Endothelial cell of umbilical vein (primary cell): Measurements from ENCODE around the gene ABCC2. TPM values are rescaled to one million over a fixed set of nuclear protein-coding genes. Genes with fewer than 3 reads are reported as not detected.

ENCODE experiments used
- BruUV-seq: library from RNA; stranded (reverse); fragments of 400-500 nt; replicated peaks from 2 replicates; lab custom pipeline; 2021; lab: Mats Ljungman, UMichigan
- CTCF ChIA-PET: fragments of 300-600, 350-600 bp; sonication (Branson Sonifier 250); formaldehyde crosslinking; loops from one replicate; lab custom pipeline; 2021; ENCODE audit warnings: antibody characterized with exemption, inconsistent platforms; lab: Charles Lee
- POLR2A ChIA-PET: fragments of 300-600, 350-600 bp; sonication (Branson Sonifier 250); formaldehyde crosslinking; loops from one replicate; lab custom pipeline; 2021; ENCODE audit warnings: antibody characterized with exemption, inconsistent platforms; lab: Charles Lee
- DNase-seq: peaks from one replicate; pipeline ENCODE4 v3.0.0-alpha.2; 2011; ENCODE audit warnings: low read depth, low spot score
- FAIRE-seq: peaks from 2 replicates; lab custom pipeline; 2011; peaks lifted over from hg19 to GRCh38; lab: Jason Lieb, UNC
- H2AFZ ChIP-seq: 2 replicates; pipeline ENCODE4 v1.6.0; 2012; ENCODE audit warnings: low read depth, low read length, control low read depth, inconsistent platforms
- H3K27ac ChIP-seq: 2 replicates; pipeline ENCODE4 v1.5.1; 2011; ENCODE audit warnings: low read depth, mild to moderate bottlenecking, control low read depth, low read length, moderate library complexity; ENCODE audit not compliant: insufficient read depth
- H3K27me3 ChIP-seq, 2 experiments: 2 replicates each; pipeline versions ENCODE4 v1.6.0 to v1.6.1; 2011; ENCODE audit warnings: low read length in 2 of 2, mixed read lengths in 1 of 2; ENCODE audit not compliant: control insufficient read depth in 2 of 2, insufficient read depth in 2 of 2
- H3K36me3 ChIP-seq, 2 experiments: 2 replicates in 1 of 2; 3 replicates in 1 of 2; pipeline ENCODE4 v1.5.1; 2011; ENCODE audit warnings: low read length in 2 of 2, mild to moderate bottlenecking in 1 of 2, moderate library complexity in 1 of 2; ENCODE audit not compliant: control insufficient read depth in 2 of 2, insufficient read depth in 2 of 2; ENCODE audit errors: extremely low read depth in 1 of 2
- H3K4me1 ChIP-seq: 3 replicates; pipeline ENCODE4 v1.5.1; 2011; ENCODE audit warnings: mild to moderate bottlenecking, low read length; ENCODE audit not compliant: control insufficient read depth, insufficient read depth; ENCODE audit errors: extremely low read depth
- H3K4me2 ChIP-seq: 2 replicates; pipeline ENCODE4 v1.6.1; 2011; ENCODE audit warnings: low read length, control low read depth, mixed read lengths; ENCODE audit not compliant: insufficient read depth
- H3K4me3 ChIP-seq, 3 experiments: fragments of 200-600 bp in 1 of 3; sonication (generic), shearing (Covaris generic) in 1 of 3; replicated peaks in 1 of 3; 2 replicates each; pipeline ENCODE4 v1.5.1; 2011 to 2016; ENCODE audit warnings: control low read depth in 3 of 3, low read length in 3 of 3, mild to moderate bottlenecking in 2 of 3, inconsistent platforms in 1 of 3, low read depth in 1 of 3, moderate library complexity in 1 of 3; ENCODE audit not compliant: insufficient read depth in 1 of 3
- H3K79me2 ChIP-seq: 2 replicates; pipeline ENCODE4 v1.6.0; 2012; ENCODE audit warnings: low read length, inconsistent platforms; ENCODE audit not compliant: control insufficient read depth, insufficient read depth
- H3K9ac ChIP-seq: replicated peaks from 2 replicates; pipeline ENCODE3; 2011; ENCODE audit warnings: low read length, control low read depth; ENCODE audit not compliant: insufficient read depth; ENCODE audit errors: extremely low read depth
- H3K9me1 ChIP-seq: replicated peaks from 3 replicates; pipeline ENCODE4 v1.6.0; 2011; ENCODE audit warnings: mild to moderate bottlenecking, low read length; ENCODE audit not compliant: control insufficient read depth, insufficient read depth; ENCODE audit errors: extremely low read depth
- H3K9me3 ChIP-seq: replicated peaks from 2 replicates; pipeline ENCODE4 v1.5.1; 2012; ENCODE audit warnings: low read length, inconsistent platforms; ENCODE audit not compliant: control insufficient read depth, insufficient read depth
- H4K20me1 ChIP-seq: replicated peaks from 2 replicates; pipeline ENCODE3; 2011; ENCODE audit warnings: mild to moderate bottlenecking, low read length; ENCODE audit not compliant: control insufficient read depth, insufficient read depth; ENCODE audit errors: extremely low read depth
- EZH2 ChIP-seq: IDR thresholded peaks from 2 replicates; pipeline ENCODE4 v1.6.1; 2012; ENCODE audit warnings: borderline replicate concordance, low read depth, mild to moderate bottlenecking, moderate library complexity, low read length, inconsistent platforms; ENCODE audit not compliant: severe bottlenecking
- FOS ChIP-seq: IDR thresholded peaks from 2 replicates; pipeline ENCODE4 v1.6.1; 2011; ENCODE audit warnings: mild to moderate bottlenecking, low read length, moderate library complexity, borderline replicate concordance; ENCODE audit not compliant: insufficient read depth
- GATA2 ChIP-seq: IDR thresholded peaks from 2 replicates; pipeline ENCODE4 v1.7.0; 2011; ENCODE audit warnings: low read depth, mild to moderate bottlenecking, moderate library complexity, mixed read lengths, low read length; ENCODE audit not compliant: insufficient read length, insufficient read depth
- JUN ChIP-seq: IDR thresholded peaks from 2 replicates; pipeline ENCODE4 v1.6.1; 2011; ENCODE audit warnings: borderline replicate concordance, low read depth; ENCODE audit not compliant: insufficient read length, insufficient read depth
- MYC ChIP-seq: IDR thresholded peaks from one replicate; pipeline ENCODE4 v1.6.1; 2011; ENCODE audit warnings: mild to moderate bottlenecking, low read depth, low read length
- POLR2A ChIP-seq: IDR thresholded peaks from 2 replicates; pipeline ENCODE4 v1.6.1; 2012; ENCODE audit warnings: low read depth, mild to moderate bottlenecking, control low read depth, low read length
- POLR2AphosphoS5 ChIP-seq: IDR thresholded peaks from 2 replicates; pipeline ENCODE4 v1.6.1; 2012; ENCODE audit warnings: low read depth, mild to moderate bottlenecking, control low read depth, low read length, moderate library complexity; ENCODE audit not compliant: insufficient read depth
- dilution Hi-C: fragments of 300-500 bp; cut with MboI; formaldehyde crosslinking; loops from one replicate; pipeline ENCODE4 v1.15.0; 2019; ENCODE audit warnings: low sequenced_read_pairs; ENCODE audit not compliant: extremely low pct_ligation_motif_present
- intact Hi-C: fragments of 100-400 bp; cut with micrococcal nuclease; formaldehyde crosslinking; loops from one replicate; pipeline ENCODE4 v1.10.0; 2022
- polyA plus RNA-seq, 4 experiments: library from polyadenylated mRNA; depleted of rRNA in 3 of 4; stranded (reverse) in 3 of 4; unstranded in 1 of 4; fragments of >200 nt; gene quantifications; 2 replicates each; pipeline versions ENCODE4 v1.2.1 to v1.2.3, GENCODE V29; 2011 to 2012; ENCODE audit warnings: missing spikeins in 1 of 4
- total RNA-seq: library from RNA; stranded (reverse); gene quantifications from 2 replicates; pipeline ENCODE4 v1.2.3, GENCODE V29; 2021
- TF ChIP-seq, protein P1 (sequence below): IDR thresholded peaks from 2 replicates; pipeline ENCODE4 v1.6.1; 2011; ENCODE audit not compliant: insufficient read depth, insufficient read length
- TF ChIP-seq, protein P2 (sequence below), 2 donors: IDR thresholded peaks; 1 replicate in 1 of 2; 2 replicates in 1 of 2; pipeline ENCODE4 v1.5.1; 2011; ENCODE audit warnings: low read length in 2 of 2, mild to moderate bottlenecking in 2 of 2, moderate library complexity in 2 of 2, control low read depth in 1 of 2, inconsistent platforms in 1 of 2, low read depth in 1 of 2; ENCODE audit not compliant: insufficient read depth in 1 of 2; ENCODE audit errors: extremely low read depth in 1 of 2

The ABCC2 gene
- total and polyA plus RNA-seq, 2 donors (not counting 3 experiments of a cell fraction or from before 2014, with no cell fraction given) = 1.5 to 3.3 TPM

DNA sequence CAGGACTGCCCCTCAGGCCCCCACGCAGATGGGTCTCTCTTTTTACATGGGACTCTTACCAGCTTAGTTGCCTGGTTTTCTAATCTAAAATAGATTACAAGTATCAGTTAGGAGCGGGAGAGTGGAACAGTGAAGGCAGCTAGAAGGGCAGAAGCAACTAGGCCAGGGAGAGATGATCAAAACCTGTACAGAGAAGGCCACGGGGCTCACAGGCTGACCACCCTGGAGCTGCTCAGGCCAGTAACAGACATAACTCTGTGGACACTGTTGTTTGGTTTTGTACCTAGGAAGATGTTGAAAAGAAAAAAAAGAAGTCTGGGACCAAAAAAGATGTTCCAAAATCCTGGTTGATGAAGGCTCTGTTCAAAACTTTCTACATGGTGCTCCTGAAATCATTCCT lies 16.5 kb downstream of the ABCC2 start:
- no peak for FAIRE-seq
- CTCF ChIA-PET = no interaction called here

DNA sequence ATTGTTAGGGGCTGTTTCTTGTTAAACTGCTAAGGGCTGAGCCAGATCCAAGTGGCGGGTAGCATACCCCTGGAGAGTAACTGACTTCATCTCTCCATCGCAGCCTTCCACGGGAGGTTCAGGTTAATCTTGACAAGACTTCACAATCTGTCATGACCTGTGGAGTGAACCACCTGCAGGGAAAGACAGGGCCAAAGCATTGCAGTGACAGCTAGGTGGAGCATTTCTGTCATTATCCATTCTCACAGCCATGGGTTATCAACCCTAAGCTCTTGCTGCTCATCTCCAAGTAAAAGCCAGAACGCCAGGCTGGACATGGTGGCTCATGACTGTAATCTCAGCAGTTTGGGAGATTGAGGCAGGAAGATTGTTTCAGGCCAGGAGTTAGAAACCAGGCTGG lies 17.2 kb downstream of the ABCC2 start:
- Histone ChIP-seq H4K20me1 (no peaks in the 10 kb centered on the region), H3K36me3 (no peaks in the 10 kb centered on the region), H3K9me3 (no peaks in the 10 kb centered on the region), H3K27ac (no peak overlapping the region), H3K79me2 (no peaks in the 10 kb centered on the region), H3K27me3 (no peaks in the 10 kb centered on the region), H3K4me1 (no peaks in the 10 kb centered on the region), H3K4me2 (no peak overlapping the region), H3K9me1 (no peaks in the 10 kb centered on the region), H2AFZ (no peak overlapping the region), H3K4me3 (no peak overlapping the region), H3K9ac (no peak overlapping the region)
- intact Hi-C loops = no loop called here
- BruUV-seq = no TSS peak
- ChIA-PET CTCF (interaction anchor here (0.9 to 1.2 kb wide), 2 partner anchors 46 to 67 kb away, joined by 3 to 4 read pairs; partner anchors contain the start of genes COX15 and CUTC), POLR2A (no interaction called here)
- FAIRE-seq (no peak), DNase-seq (no peak)
- dilution Hi-C loops = loop anchor here (10.0 kb wide), 1 partner anchor 45 kb away; no protein-coding TSS in a partner anchor
- TF ChIP-seq, protein P1, sequence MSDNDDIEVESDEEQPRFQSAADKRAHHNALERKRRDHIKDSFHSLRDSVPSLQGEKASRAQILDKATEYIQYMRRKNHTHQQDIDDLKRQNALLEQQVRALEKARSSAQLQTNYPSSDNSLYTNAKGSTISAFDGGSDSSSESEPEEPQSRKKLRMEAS = no peak
- TF ChIP-seq JUN = no peak
- no peak for TF ChIP-seq GATA2
- TF ChIP-seq, protein P2, sequence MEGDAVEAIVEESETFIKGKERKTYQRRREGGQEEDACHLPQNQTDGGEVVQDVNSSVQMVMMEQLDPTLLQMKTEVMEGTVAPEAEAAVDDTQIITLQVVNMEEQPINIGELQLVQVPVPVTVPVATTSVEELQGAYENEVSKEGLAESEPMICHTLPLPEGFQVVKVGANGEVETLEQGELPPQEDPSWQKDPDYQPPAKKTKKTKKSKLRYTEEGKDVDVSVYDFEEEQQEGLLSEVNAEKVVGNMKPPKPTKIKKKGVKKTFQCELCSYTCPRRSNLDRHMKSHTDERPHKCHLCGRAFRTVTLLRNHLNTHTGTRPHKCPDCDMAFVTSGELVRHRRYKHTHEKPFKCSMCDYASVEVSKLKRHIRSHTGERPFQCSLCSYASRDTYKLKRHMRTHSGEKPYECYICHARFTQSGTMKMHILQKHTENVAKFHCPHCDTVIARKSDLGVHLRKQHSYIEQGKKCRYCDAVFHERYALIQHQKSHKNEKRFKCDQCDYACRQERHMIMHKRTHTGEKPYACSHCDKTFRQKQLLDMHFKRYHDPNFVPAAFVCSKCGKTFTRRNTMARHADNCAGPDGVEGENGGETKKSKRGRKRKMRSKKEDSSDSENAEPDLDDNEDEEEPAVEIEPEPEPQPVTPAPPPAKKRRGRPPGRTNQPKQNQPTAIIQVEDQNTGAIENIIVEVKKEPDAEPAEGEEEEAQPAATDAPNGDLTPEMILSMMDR (IDR thresholded peaks at IDR 0.05; ENCODE audit: extremely low read depth in 1 of 2, insufficient read depth in 1 of 2, low read depth in 1 of 2, low read length in 2 of 2) = no peak
- TF ChIP-seq MYC = no peak
- no peak for TF ChIP-seq POLR2AphosphoS5
- no peak for TF ChIP-seq FOS
- TF ChIP-seq EZH2 = no peak
- TF ChIP-seq POLR2A = no peak

More for the DNA sequence above, 16.5 kb downstream of the ABCC2 start:
- intact Hi-C loops (no loop called here), dilution Hi-C loops (no loop called here)
- TF ChIP-seq MYC = no peak
- POLR2A ChIA-PET = interaction anchor here (0.5 kb wide), 1 partner anchor 19 kb away, joined by 3 read pairs; no protein-coding TSS in a partner anchor
- Histone ChIP-seq H3K4me2 (no peak overlapping the region), H3K9ac (no peak overlapping the region), H2AFZ (no peak overlapping the region), H3K4me3 (no peak overlapping the region), H3K36me3 (no peaks in the 10 kb centered on the region), H3K27me3 (no peaks in the 10 kb centered on the region), H3K9me3 (no peaks in the 10 kb centered on the region), H3K9me1 (no peaks in the 10 kb centered on the region), H4K20me1 (no peaks in the 10 kb centered on the region), H3K79me2 (no peaks in the 10 kb centered on the region), H3K4me1 (no peaks in the 10 kb centered on the region), H3K27ac (no peak overlapping the region)
- no peak for DNase-seq
- no TSS peak for BruUV-seq
